HEK293 (cell line): ENCODE results near the gene HMHB1.

ENCODE experiments used
- CTCF ChIA-PET: fragments of 350-600 bp; formaldehyde crosslinking; extraction: SDS; loops from one replicate; lab custom pipeline; 2021; ENCODE audit warnings: antibody characterized with exemption; lab: Yijun Ruan, JAX
- POLR2A ChIA-PET: fragments of 300-600 bp; formaldehyde crosslinking; extraction: SDS; loops from one replicate; lab custom pipeline; 2020; ENCODE audit warnings: antibody characterized with exemption, inconsistent platforms; lab: Yijun Ruan, JAX
- H3K27ac ChIP-seq: fragments of 200-500 bp; sonication (Bioruptor generic); 2 replicates; pipeline ENCODE4 v1.5.1; 2014; ENCODE audit warnings: low read depth, low read length, control low read depth, inconsistent platforms; ENCODE audit errors: extremely low read depth
- H3K36me3 ChIP-seq, 2 experiments: fragments of 200-500 bp in 1 of 2; sonication (Bioruptor generic) in 1 of 2; 1 replicate in 1 of 2; 2 replicates in 1 of 2; pipeline ENCODE4 v1.5.1; 2014 to 2017; ENCODE audit warnings: inconsistent platforms in 2 of 2, low read length in 2 of 2; ENCODE audit not compliant: control insufficient read depth in 2 of 2, insufficient read depth in 1 of 2
- H3K4me1 ChIP-seq: fragments of 200-500 bp; sonication (Bioruptor generic); 2 replicates; pipeline ENCODE4 v1.5.1; 2014; ENCODE audit warnings: mild to moderate bottlenecking, low read length, inconsistent platforms; ENCODE audit not compliant: control insufficient read depth, insufficient read depth
- H3K4me3 ChIP-seq: 2 replicates; pipeline ENCODE4 v1.5.1; 2011; ENCODE audit warnings: low read depth, mild to moderate bottlenecking, control low read depth, low read length, moderate library complexity
- H3K9me3 ChIP-seq: fragments of 200-500 bp; sonication (Bioruptor generic); 2 replicates; pipeline ENCODE4 v1.5.1; 2014; ENCODE audit warnings: low read depth, low read length, inconsistent platforms; ENCODE audit not compliant: control insufficient read depth, insufficient read depth
- IKZF3 ChIP-seq: fragments of 450-650 bp; IDR thresholded peaks from 2 replicates; pipeline ENCODE4 v1.5.0; 2018; ENCODE audit warnings: missing biosample characterization, mild to moderate bottlenecking, missing genetic modification characterization, moderate library complexity
- PRDM1 ChIP-seq: fragments of 450-650 bp; formaldehyde crosslinking; IDR thresholded peaks from 2 replicates; pipeline ENCODE4; 2016; ENCODE audit warnings: missing biosample characterization, missing genetic modification characterization
- ZBTB17 ChIP-seq: fragments of 450-650 bp; formaldehyde crosslinking; IDR thresholded peaks from 2 replicates; pipeline ENCODE4 v1.5.1; 2016; ENCODE audit warnings: missing biosample characterization, missing genetic modification characterization
- ZIC2 ChIP-seq: fragments of 450-650 bp; formaldehyde crosslinking; IDR thresholded peaks from 2 replicates; pipeline ENCODE4 v1.5.1; 2016; ENCODE audit warnings: missing biosample characterization, missing genetic modification characterization
- ZNF571 ChIP-seq: fragments of 450-650 bp; formaldehyde crosslinking; IDR thresholded peaks from 2 replicates; pipeline ENCODE4 v1.5.0; 2017; ENCODE audit warnings: missing biosample characterization, missing genetic modification characterization
- ZNF596 ChIP-seq: fragments of 450-650 bp; IDR thresholded peaks from 2 replicates; pipeline ENCODE4 v1.5.0; 2018; ENCODE audit warnings: missing biosample characterization, mild to moderate bottlenecking, missing genetic modification characterization, moderate library complexity
- ZNF610 ChIP-seq: fragments of 450-650 bp; formaldehyde crosslinking; IDR thresholded peaks from 2 replicates; pipeline ENCODE4 v1.5.1; 2016; ENCODE audit warnings: missing biosample characterization, missing genetic modification characterization, borderline replicate concordance
- TF ChIP-seq, protein P1 (sequence below): fragments of 450-650 bp; formaldehyde crosslinking; IDR thresholded peaks from 2 replicates; pipeline ENCODE4 v1.5.1; 2016; ENCODE audit warnings: missing biosample characterization, missing genetic modification characterization
- TF ChIP-seq, protein P2 (sequence below): fragments of 450-650 bp; IDR thresholded peaks from 2 replicates; pipeline ENCODE4 v1.5.1; 2018; ENCODE audit warnings: missing biosample characterization, missing genetic modification characterization
- TF ChIP-seq, protein P3 (sequence below): fragments of 450-650 bp; formaldehyde crosslinking; IDR thresholded peaks from 2 replicates; pipeline ENCODE4 v1.5.1; 2017; ENCODE audit warnings: missing biosample characterization, missing genetic modification characterization
- TF ChIP-seq, protein P4 (sequence below): fragments of 450-650 bp; formaldehyde crosslinking; IDR thresholded peaks from 2 replicates; pipeline ENCODE4 v1.5.1; 2017; ENCODE audit warnings: missing biosample characterization, missing genetic modification characterization

The HMHB1 gene

DNA sequence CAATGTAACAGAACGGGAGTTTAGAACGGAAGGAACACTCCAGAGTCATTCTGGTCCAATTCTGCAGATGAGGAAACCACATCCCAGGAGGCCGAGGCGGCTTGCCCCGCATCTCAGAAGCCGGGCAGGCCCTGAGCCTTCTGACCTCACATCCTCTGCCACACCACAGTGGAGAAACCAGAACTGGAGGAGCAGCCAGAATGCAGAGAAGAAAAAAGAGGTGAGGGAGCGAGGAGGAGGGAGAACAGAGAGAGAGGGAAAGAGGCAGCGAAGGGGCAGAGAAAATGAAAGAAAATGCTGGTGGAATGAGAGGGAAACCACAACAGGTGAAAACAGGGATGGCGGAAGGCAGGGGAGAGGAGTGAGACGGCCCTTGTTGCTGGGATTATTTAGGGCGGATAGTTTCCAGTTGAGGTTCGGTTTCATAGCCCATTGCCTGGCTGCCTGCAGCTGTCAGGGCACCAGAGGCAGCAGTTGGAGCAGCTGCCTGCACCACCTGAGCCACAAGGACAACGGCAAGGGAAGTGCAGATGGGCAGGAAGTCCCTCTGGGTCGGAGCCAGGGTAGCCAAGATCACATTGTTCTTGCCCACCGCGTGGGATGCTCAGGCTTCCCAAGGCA is at the start of gene HMHB1:
Gene HMHB1 (plus strand): TSS at position 77 of the 621 bp plus-strand sequence.
- Histone ChIP-seq H3K27ac (no peak within 1 kb of the TSS), H3K36me3 (no peaks in the 10 kb centered on the region), H3K9me3 (no peaks in the 10 kb centered on the region), H3K4me1 (no peaks in the 10 kb centered on the region), H3K4me3 (no peak within 1 kb of the TSS)
- 0 out of 2 replicates have a peak, but pooled peaks have one; percentile 16 for TF ChIP-seq PRDM1 (tag by site-specific recombination)
- TF ChIP-seq ZNF596 (tag by site-specific recombination), result 0 out of 2 replicates have a peak, but pooled peaks have one; percentile 51
- TF ChIP-seq, protein P1, sequence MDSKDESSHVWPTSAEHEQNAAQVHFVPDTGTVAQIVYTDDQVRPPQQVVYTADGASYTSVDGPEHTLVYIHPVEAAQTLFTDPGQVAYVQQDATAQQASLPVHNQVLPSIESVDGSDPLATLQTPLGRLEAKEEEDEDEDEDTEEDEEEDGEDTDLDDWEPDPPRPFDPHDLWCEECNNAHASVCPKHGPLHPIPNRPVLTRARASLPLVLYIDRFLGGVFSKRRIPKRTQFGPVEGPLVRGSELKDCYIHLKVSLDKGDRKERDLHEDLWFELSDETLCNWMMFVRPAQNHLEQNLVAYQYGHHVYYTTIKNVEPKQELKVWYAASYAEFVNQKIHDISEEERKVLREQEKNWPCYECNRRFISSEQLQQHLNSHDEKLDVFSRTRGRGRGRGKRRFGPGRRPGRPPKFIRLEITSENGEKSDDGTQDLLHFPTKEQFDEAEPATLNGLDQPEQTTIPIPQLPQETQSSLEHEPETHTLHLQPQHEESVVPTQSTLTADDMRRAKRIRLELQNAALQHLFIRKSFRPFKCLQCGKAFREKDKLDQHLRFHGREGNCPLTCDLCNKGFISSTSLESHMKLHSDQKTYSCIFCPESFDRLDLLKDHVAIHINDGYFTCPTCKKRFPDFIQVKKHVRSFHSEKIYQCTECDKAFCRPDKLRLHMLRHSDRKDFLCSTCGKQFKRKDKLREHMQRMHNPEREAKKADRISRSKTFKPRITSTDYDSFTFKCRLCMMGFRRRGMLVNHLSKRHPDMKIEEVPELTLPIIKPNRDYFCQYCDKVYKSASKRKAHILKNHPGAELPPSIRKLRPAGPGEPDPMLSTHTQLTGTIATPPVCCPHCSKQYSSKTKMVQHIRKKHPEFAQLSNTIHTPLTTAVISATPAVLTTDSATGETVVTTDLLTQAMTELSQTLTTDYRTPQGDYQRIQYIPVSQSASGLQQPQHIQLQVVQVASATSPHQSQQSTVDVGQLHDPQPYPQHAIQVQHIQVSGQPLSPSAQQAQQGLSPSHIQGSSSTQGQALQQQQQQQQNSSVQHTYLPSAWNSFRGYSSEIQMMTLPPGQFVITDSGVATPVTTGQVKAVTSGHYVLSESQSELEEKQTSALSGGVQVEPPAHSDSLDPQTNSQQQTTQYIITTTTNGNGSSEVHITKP (tag by site-specific recombination), result no peak
- POLR2A ChIA-PET, result no interaction called here
- CTCF ChIA-PET, result no interaction called here

DNA sequence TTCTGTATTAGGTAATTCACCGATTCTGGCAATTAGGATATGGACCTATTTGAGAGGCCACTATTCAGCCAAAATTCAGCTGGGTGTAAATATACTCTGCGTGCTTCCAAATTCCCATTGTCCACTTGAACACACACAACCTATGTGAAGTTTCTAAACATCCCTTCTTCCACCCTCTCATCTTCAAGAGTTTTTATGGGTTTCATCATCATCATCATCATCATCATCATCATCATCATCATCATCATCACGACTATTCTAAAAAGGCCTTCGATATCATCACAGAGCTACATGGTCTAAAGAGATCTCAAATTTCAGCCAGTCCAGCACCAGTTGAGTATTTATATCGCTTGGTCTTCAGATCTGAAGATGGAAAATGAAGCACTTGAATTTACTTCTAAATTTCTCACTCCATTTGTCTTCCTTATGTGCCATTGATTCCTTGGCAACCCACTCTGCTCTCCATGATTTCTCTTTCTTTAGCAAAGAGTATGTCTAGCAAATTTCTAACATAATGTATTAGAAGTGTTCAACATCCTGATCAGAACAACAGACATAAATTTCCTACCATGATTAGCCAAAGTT is 49.2 kb upstream of the HMHB1 start:
- Histone ChIP-seq H3K9me3 (no peaks in the 10 kb centered on the region), H3K27ac (no peak overlapping the region), H3K36me3 (no peaks in the 10 kb centered on the region), H3K4me1 (no peaks in the 10 kb centered on the region), H3K4me3 (no peak overlapping the region)
- no peak for TF ChIP-seq ZNF571
- TF ChIP-seq, protein P2, sequence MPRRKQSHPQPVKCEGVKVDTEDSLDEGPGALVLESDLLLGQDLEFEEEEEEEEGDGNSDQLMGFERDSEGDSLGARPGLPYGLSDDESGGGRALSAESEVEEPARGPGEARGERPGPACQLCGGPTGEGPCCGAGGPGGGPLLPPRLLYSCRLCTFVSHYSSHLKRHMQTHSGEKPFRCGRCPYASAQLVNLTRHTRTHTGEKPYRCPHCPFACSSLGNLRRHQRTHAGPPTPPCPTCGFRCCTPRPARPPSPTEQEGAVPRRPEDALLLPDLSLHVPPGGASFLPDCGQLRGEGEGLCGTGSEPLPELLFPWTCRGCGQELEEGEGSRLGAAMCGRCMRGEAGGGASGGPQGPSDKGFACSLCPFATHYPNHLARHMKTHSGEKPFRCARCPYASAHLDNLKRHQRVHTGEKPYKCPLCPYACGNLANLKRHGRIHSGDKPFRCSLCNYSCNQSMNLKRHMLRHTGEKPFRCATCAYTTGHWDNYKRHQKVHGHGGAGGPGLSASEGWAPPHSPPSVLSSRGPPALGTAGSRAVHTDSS, result peak; percentile 82
- CTCF ChIA-PET, result no interaction called here
- POLR2A ChIA-PET, result no interaction called here

DNA sequence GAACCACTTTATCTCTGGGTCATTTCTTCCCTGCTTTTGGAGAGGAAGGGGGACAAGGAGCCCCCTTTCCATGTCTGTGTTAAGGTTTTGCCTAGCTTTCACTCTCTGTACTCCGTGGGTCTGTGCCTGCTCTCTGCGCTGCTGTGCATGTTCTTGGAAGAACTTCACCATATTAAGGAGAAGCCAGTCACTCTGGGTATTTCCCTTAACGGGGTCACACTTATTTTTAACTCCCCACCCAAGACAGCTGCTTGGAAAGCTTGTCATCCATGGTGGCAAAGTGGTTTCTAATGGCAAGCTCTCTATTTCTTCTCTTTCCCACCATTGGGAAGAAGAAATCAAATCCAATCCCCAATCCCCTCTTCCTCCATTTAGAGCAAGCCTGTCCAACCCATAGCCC is 44.8 kb upstream of the HMHB1 start:
- CTCF ChIA-PET, result interaction anchor here (0.6 kb wide), 1 partner anchor 90 kb away, joined by 3 read pairs; no protein-coding TSS in a partner anchor

More for the DNA sequence above, 44.8 kb upstream of the HMHB1 start:
- Histone ChIP-seq H3K4me1 (peaks cover 3% of the 10 kb centered on the region; the same call in 1 of the 2 replicates), H3K27ac (no peak overlapping the region), H3K9me3 (no peaks in the 10 kb centered on the region), H3K4me3 (no peak overlapping the region), H3K36me3 (no peaks in the 10 kb centered on the region)
- TF ChIP-seq, protein P3, sequence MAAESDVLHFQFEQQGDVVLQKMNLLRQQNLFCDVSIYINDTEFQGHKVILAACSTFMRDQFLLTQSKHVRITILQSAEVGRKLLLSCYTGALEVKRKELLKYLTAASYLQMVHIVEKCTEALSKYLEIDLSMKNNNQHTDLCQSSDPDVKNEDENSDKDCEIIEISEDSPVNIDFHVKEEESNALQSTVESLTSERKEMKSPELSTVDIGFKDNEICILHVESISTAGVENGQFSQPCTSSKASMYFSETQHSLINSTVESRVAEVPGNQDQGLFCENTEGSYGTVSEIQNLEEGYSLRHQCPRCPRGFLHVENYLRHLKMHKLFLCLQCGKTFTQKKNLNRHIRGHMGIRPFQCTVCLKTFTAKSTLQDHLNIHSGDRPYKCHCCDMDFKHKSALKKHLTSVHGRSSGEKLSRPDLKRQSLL (tag by site-specific recombination), result no peak
- no peak for TF ChIP-seq ZNF610
- TF ChIP-seq ZBTB17 (tag by site-specific recombination), result no peak
- no peak for TF ChIP-seq IKZF3 (tag by site-specific recombination)
- no peak for TF ChIP-seq ZNF596 (tag by site-specific recombination)
- TF ChIP-seq ZNF571, result no peak
- TF ChIP-seq, protein P4, sequence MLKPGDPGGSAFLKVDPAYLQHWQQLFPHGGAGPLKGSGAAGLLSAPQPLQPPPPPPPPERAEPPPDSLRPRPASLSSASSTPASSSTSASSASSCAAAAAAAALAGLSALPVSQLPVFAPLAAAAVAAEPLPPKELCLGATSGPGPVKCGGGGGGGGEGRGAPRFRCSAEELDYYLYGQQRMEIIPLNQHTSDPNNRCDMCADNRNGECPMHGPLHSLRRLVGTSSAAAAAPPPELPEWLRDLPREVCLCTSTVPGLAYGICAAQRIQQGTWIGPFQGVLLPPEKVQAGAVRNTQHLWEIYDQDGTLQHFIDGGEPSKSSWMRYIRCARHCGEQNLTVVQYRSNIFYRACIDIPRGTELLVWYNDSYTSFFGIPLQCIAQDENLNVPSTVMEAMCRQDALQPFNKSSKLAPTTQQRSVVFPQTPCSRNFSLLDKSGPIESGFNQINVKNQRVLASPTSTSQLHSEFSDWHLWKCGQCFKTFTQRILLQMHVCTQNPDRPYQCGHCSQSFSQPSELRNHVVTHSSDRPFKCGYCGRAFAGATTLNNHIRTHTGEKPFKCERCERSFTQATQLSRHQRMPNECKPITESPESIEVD, result no peak
- no peak for TF ChIP-seq ZIC2 (tag by site-specific recombination)
- POLR2A ChIA-PET, result no interaction called here
